HL-60 (cell line): ENCODE measurements around the gene DXO.

Source experiments
- POLR2AphosphoS5 ChIP-seq: IDR thresholded peaks from 2 replicates; pipeline ENCODE4 v1.6.1; 2012; ENCODE audit warnings: low read depth
- SPI1 ChIP-seq: IDR thresholded peaks from 2 replicates; pipeline ENCODE4 v1.6.1; 2012; ENCODE audit warnings: low read depth, mild to moderate bottlenecking, borderline replicate concordance
- TF ChIP-seq, protein P1 (sequence below): IDR thresholded peaks from one replicate; pipeline ENCODE4 v1.5.1; 2011; ENCODE audit warnings: low read length, control low read depth, inconsistent platforms; ENCODE audit not compliant: insufficient read depth

DNA sequence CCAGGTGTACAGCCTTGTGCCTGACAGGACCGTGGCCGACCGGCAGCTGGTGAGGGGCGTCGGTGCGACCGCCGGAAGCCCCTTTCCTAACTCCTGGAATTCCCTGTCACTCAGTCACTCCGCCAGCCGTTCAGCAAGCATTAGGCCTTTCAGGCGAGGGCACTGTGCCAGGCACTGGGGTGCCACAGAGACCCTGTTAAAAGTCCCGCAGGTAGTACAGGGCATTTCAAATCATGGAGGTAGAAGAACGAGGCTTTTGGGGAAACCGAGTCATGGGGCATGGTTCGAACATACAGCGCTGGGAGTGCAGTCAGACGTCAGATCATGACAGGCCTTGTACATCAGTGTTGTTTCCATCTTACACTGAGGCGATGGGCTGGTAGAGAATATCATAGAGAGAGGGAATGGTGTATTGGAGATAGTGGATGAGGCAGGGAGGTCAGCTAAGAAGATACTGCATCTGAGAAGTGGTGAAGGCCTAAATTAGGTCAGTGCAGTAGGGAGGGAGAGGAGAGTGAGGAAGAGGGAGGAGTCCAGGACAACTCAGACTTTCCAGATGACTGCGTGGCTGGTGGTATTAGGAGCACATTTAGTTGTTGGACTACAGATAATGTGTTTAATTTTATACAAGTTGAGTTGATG lies 892 bp upstream of the DXO start:
- TF ChIP-seq, protein P1, sequence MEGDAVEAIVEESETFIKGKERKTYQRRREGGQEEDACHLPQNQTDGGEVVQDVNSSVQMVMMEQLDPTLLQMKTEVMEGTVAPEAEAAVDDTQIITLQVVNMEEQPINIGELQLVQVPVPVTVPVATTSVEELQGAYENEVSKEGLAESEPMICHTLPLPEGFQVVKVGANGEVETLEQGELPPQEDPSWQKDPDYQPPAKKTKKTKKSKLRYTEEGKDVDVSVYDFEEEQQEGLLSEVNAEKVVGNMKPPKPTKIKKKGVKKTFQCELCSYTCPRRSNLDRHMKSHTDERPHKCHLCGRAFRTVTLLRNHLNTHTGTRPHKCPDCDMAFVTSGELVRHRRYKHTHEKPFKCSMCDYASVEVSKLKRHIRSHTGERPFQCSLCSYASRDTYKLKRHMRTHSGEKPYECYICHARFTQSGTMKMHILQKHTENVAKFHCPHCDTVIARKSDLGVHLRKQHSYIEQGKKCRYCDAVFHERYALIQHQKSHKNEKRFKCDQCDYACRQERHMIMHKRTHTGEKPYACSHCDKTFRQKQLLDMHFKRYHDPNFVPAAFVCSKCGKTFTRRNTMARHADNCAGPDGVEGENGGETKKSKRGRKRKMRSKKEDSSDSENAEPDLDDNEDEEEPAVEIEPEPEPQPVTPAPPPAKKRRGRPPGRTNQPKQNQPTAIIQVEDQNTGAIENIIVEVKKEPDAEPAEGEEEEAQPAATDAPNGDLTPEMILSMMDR, result no peak
- TF ChIP-seq POLR2AphosphoS5, result no peak
- TF ChIP-seq SPI1, result no peak
